Dermis microvascular lymphatic vessel endothelial cell (primary cell): Measurements from ENCODE around the gene BICDL1. TPM values are rescaled to one million over a fixed set of nuclear protein-coding genes. Genes with fewer than 3 reads are reported as not detected.
A peak's percentile ranks its signal among the peaks of the same experiment; 100 is the strongest.

Source experiments
- DNase-seq, 2 donors: peaks; one replicate each; pipeline versions ENCODE4 v3.0.0 to v3.0.0-alpha.2; 2010; ENCODE audit warnings: low read depth in 2 of 2
- total RNA-seq: library from RNA; depleted of rRNA; stranded (reverse); fragments of >200 nt; gene quantifications from 2 replicates; pipeline ENCODE4 v1.2.1, GENCODE V29; 2014

BICDL1 gene
- total RNA-seq, 1 donor from 2014 or later = not detected

- no peak for DNase-seq
These were observed 90.7 kb downstream of the BICDL1 start for GRCh38 chr12:120079411-120080400.

- DNase-seq = no peak
These were observed 92.6 kb downstream of the BICDL1 start for GRCh38 chr12:120081641-120082040.

- DNase-seq = no peak
These were observed 97.0 kb downstream of the BICDL1 start for GRCh38 chr12:120085920-120086645.

- peak; percentile 98 to 99 for DNase-seq
These were observed 98.0 kb downstream of the BICDL1 start for GRCh38 chr12:120086801-120087621.

GRCh38 chr12:120089105-120089504, 100.1 kb downstream of the BICDL1 start:
- no peak for DNase-seq

GRCh38 chr12:120089796-120090195, 100.8 kb downstream of the BICDL1 start:
- DNase-seq = no peak

GRCh38 chr12:120090206-120090605, 101.2 kb downstream of the BICDL1 start:
- no peak for DNase-seq

- DNase-seq = no peak
These were observed 101.7 kb downstream of the BICDL1 start for GRCh38 chr12:120090626-120091295.

GRCh38 chr12:120091371-120092090, 102.5 kb downstream of the BICDL1 start:
- no peak for DNase-seq

GRCh38 chr12:120092551-120093335, 103.7 kb downstream of the BICDL1 start:
- no peak for DNase-seq

- no peak for DNase-seq
These were observed 104.2 kb downstream of the BICDL1 start for GRCh38 chr12:120093336-120093591.

- DNase-seq = no peak
These were observed 104.7 kb downstream of the BICDL1 start for GRCh38 chr12:120093592-120094355.

GRCh38 chr12:120094485-120094884, 105.4 kb downstream of the BICDL1 start:
- no peak for DNase-seq

- DNase-seq = no peak
These were observed 106.3 kb downstream of the BICDL1 start for GRCh38 chr12:120095331-120095730.

GRCh38 chr12:120095736-120096135, 106.7 kb downstream of the BICDL1 start:
- no peak for DNase-seq

- no peak for DNase-seq
These were observed 107.7 kb downstream of the BICDL1 start for GRCh38 chr12:120096671-120097202.

GRCh38 chr12:120098756-120099470, 109.9 kb downstream of the BICDL1 start:
- no peak for DNase-seq

GRCh38 chr12:120099738-120100137, 110.7 kb downstream of the BICDL1 start:
- DNase-seq = no peak
